Nephron progenitor cell (in vitro differentiated cells): ENCODE data around the gene CHRNE.

Experiments
- DNase-seq: peaks from one replicate; pipeline ENCODE4 v3.0.0; 2021
- H3K27ac Mint-ChIP-seq: 2 replicates; pipeline ENCODE4 v1.8.0; 2021; ENCODE audit warnings: mild to moderate bottlenecking, moderate library complexity, mixed read lengths
- H3K27me3 Mint-ChIP-seq: 2 replicates; pipeline ENCODE4 v1.8.0; 2021; ENCODE audit warnings: mild to moderate bottlenecking, low read depth, mixed read lengths; ENCODE audit not compliant: poor library complexity
- H3K36me3 Mint-ChIP-seq: 2 replicates; pipeline ENCODE4 v1.8.0; 2021; ENCODE audit warnings: low read depth, mixed read lengths
- H3K4me1 Mint-ChIP-seq: 2 replicates; pipeline ENCODE4 v1.8.0; 2021; ENCODE audit warnings: mixed read lengths
- H3K4me3 Mint-ChIP-seq: 2 replicates; pipeline ENCODE4 v1.8.0; 2021; ENCODE audit warnings: mild to moderate bottlenecking, moderate library complexity, mixed read lengths
- H3K9me3 Mint-ChIP-seq: 2 replicates; pipeline ENCODE4 v1.8.0; 2021; ENCODE audit warnings: mild to moderate bottlenecking, moderate library complexity, mixed read lengths
- CTCF ChIP-seq: fragments of 200-600 bp; sonication (generic); IDR thresholded peaks from 2 replicates; pipeline ENCODE4 v1.5.0; 2021; ENCODE audit warnings: antibody characterized with exemption

CHRNE gene

GRCh38 chr17:4945944-4946280 lies 43.0 kb upstream of the CHRNE start:
- Mint-ChIP-seq H3K4me1 (peaks cover 47% of the 10 kb centered on the region), H3K4me3 (peak overlapping the region; percentile 99), H3K27ac (peak overlapping the region; percentile 98), H3K27me3 (no peaks in the 10 kb centered on the region), H3K36me3 (peaks cover 36% of the 10 kb centered on the region), H3K9me3 (no peaks in the 10 kb centered on the region)
- DNase-seq, result no peak
- no peak for TF ChIP-seq CTCF

GRCh38 chr17:4945176-4945943 lies 42.5 kb upstream of the CHRNE start:
- no peaks in the 10 kb centered on the region for H3K27me3 Mint-ChIP-seq
- no peak for DNase-seq
- no peaks in the 10 kb centered on the region for H3K9me3 Mint-ChIP-seq
- TF ChIP-seq CTCF, result no peak
- H3K36me3 Mint-ChIP-seq, result peaks cover 36% of the 10 kb centered on the region
- peaks cover 43% of the 10 kb centered on the region for H3K4me1 Mint-ChIP-seq
- peak overlapping the region; percentile 98 for H3K27ac Mint-ChIP-seq
- peak overlapping the region; percentile 99 for H3K4me3 Mint-ChIP-seq

- Mint-ChIP-seq H3K27me3 (peaks cover 5% of the 10 kb centered on the region), H3K36me3 (peaks cover 36% of the 10 kb centered on the region), H3K4me3 (no peak overlapping the region), H3K4me1 (peaks cover 41% of the 10 kb centered on the region), H3K9me3 (no peaks in the 10 kb centered on the region), H3K27ac (peak overlapping the region; percentile 98)
- DNase-seq, result no peak
- TF ChIP-seq CTCF, result no peak
Observed at GRCh38 chr17:4944554-4945175, 41.8 kb upstream of the CHRNE start.

GRCh38 chr17:4944163-4944553 lies 41.3 kb upstream of the CHRNE start:
- no peak for TF ChIP-seq CTCF
- Mint-ChIP-seq H3K4me3 (no peak overlapping the region), H3K27me3 (peaks cover 5% of the 10 kb centered on the region), H3K27ac (peak overlapping the region; percentile 98), H3K9me3 (no peaks in the 10 kb centered on the region), H3K4me1 (peaks cover 43% of the 10 kb centered on the region), H3K36me3 (peaks cover 36% of the 10 kb centered on the region)
- no peak for DNase-seq

GRCh38 chr17:4942760-4943508 lies 40.0 kb upstream of the CHRNE start:
- Mint-ChIP-seq H3K36me3 (peaks cover 36% of the 10 kb centered on the region), H3K4me1 (peaks cover 51% of the 10 kb centered on the region)

More at GRCh38 chr17:4942760-4943508, 40.0 kb upstream of the CHRNE start:
- no peaks in the 10 kb centered on the region for H3K9me3 Mint-ChIP-seq
- no peak for DNase-seq
- no peak overlapping the region for H3K4me3 Mint-ChIP-seq
- H3K27ac Mint-ChIP-seq, result peak overlapping the region; percentile 96
- peaks cover 5% of the 10 kb centered on the region for H3K27me3 Mint-ChIP-seq
- no peak for TF ChIP-seq CTCF
